LNCAP (cell line): ENCODE data around the gene PDZD8.
A peak's percentile ranks its signal among the peaks of the same experiment; 100 is the strongest.

Source experiments
- CTCF ChIP-seq: fragments of 450-650 bp; IDR thresholded peaks from 2 replicates; pipeline ENCODE4 v1.5.1; 2017; ENCODE audit warnings: mild to moderate bottlenecking

Gene PDZD8

GRCh38 chr10:117322260-117322659 is 53.0 kb downstream of the PDZD8 start:
- TF ChIP-seq CTCF, result no peak

- peak; percentile 81 for TF ChIP-seq CTCF
Measured at GRCh38 chr10:117320050-117320665, 55.1 kb downstream of the PDZD8 start.

GRCh38 chr10:117318909-117319308 is 56.3 kb downstream of the PDZD8 start:
- peak; percentile 59 for TF ChIP-seq CTCF

GRCh38 chr10:117316701-117317100 is 58.5 kb downstream of the PDZD8 start:
- TF ChIP-seq CTCF, result no peak

GRCh38 chr10:117313641-117314040 is 61.6 kb downstream of the PDZD8 start:
- TF ChIP-seq CTCF, result no peak

- no peak for TF ChIP-seq CTCF
Measured at GRCh38 chr10:117312430-117312829, 62.8 kb downstream of the PDZD8 start.

- TF ChIP-seq CTCF, result no peak
Measured at GRCh38 chr10:117311261-117311660, 64.0 kb downstream of the PDZD8 start.

GRCh38 chr10:117306674-117307073 is 68.6 kb downstream of the PDZD8 start:
- no peak for TF ChIP-seq CTCF
